ENCODE measurements around the gene EPHA2. TPM values are rescaled to one million over a fixed set of nuclear protein-coding genes. Genes with fewer than 3 reads are reported as not detected.

EPHA2 gene
- total RNA-seq, 4 donors from 2014 or later: 30.0 to 66.9 (median 35.9) TPM

GRCh38 chr1:16184557-16185303, 28.9 kb upstream of the EPHA2 start:
- WGBS, 2 donors: 88 to 94% methylated on average over 9 to 10 of the region's 10 CpGs
- H3K36me3 ChIP-seq: no peaks in the 10 kb centered on the region
- H3K27me3 ChIP-seq: no peaks in the 10 kb centered on the region
- peaks cover 3 to 70% (median 34%) of the 10 kb centered on the region in 4 donors for H3K4me1 ChIP-seq
- no peaks in the 10 kb centered on the region for H3K9me3 ChIP-seq
- H3K4me3 ChIP-seq: no peak overlapping the region
- no peak for DNase-seq (ENCODE audit: low spot score in 2 of 2)
- H3K27ac ChIP-seq: peak overlapping the region in 2 of 4 donors; percentile 96 to 97
- TF ChIP-seq POLR2A (IDR thresholded peaks at IDR 0.05) (no peak), EP300 (IDR thresholded peaks at IDR 0.05) (no peak), CTCF (IDR thresholded peaks at IDR 0.05) (no peak)

GRCh38 chr1:16183765-16184556, 28.1 kb upstream of the EPHA2 start:
- no peaks in the 10 kb centered on the region for H3K36me3 ChIP-seq
- no peaks in the 10 kb centered on the region for H3K27me3 ChIP-seq
- H3K4me1 ChIP-seq: peaks cover 3 to 62% (median 32%) of the 10 kb centered on the region in 4 donors
- no peak for DNase-seq (ENCODE audit: low spot score in 2 of 2)
- no peaks in the 10 kb centered on the region for H3K9me3 ChIP-seq
- peak overlapping the region in 3 of 4 donors; percentile 14 to 97 (median 96) for H3K27ac ChIP-seq
- TF ChIP-seq EP300 (IDR thresholded peaks at IDR 0.05) (no peak), POLR2A (IDR thresholded peaks at IDR 0.05) (no peak), CTCF (IDR thresholded peaks at IDR 0.05) (no peak)
- H3K4me3 ChIP-seq: no peak overlapping the region
- 84% methylated on average over 19 of the region's 19 CpGs for WGBS, 2 donors

DNA sequence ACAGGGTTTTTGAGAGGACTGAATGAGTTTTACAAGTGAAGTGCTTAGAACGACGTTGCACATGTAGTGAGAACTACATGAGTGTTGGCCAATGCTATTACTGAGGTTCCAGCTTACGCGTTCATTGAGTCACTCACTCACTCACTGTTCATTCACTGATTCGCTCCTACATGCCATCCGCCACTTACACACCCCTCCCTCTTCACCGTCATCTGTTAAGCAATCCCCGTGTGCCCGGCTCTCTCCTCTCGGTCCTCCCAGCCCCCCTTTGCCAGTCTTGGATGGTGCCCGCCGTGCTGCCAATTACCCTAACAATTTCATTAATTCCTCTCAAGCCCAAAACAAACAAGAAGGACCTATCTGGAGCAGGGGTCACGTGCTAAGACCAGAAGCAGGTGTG, 27.3 kb upstream of the EPHA2 start:
- Histone ChIP-seq H3K4me1 (peaks cover 3 to 59% (median 31%) of the 10 kb centered on the region in 4 donors), H3K27me3 (no peaks in the 10 kb centered on the region), H3K4me3 (no peak overlapping the region), H3K27ac (peak overlapping the region in 3 of 4 donors; percentile 14 to 97 (median 96)), H3K9me3 (no peaks in the 10 kb centered on the region), H3K36me3 (no peaks in the 10 kb centered on the region)
- DNase-seq (ENCODE audit: low spot score in 2 of 2): peak in 1 of 2 donors; percentile 71
- WGBS, 2 donors: 74 to 79% methylated on average over 13 of the region's 13 CpGs
- TF ChIP-seq POLR2A (IDR thresholded peaks at IDR 0.05) (no peak), EP300 (IDR thresholded peaks at IDR 0.05) (peak in 1 of 2 donors; percentile 73)

- H3K9me3 ChIP-seq: no peaks in the 10 kb centered on the region
- WGBS, 2 donors: 28 to 40% methylated on average over 16 of the region's 18 CpGs
- DNase-seq (ENCODE audit: low spot score in 2 of 2): peak; percentile 84
- no peak overlapping the region for H3K4me3 ChIP-seq
- H3K27me3 ChIP-seq: no peaks in the 10 kb centered on the region
- peak overlapping the region; percentile 85 to 97 (median 94) for H3K27ac ChIP-seq
- peak in 1 of 2 donors; percentile 35 for TF ChIP-seq POLR2A (IDR thresholded peaks at IDR 0.05)
- no peak for TF ChIP-seq CTCF (IDR thresholded peaks at IDR 0.05)
- TF ChIP-seq EP300 (IDR thresholded peaks at IDR 0.05): peak; percentile 76 to 88
- H3K36me3 ChIP-seq: no peaks in the 10 kb centered on the region
- peaks cover 3 to 58% (median 31%) of the 10 kb centered on the region in 4 donors for H3K4me1 ChIP-seq
Measured at GRCh38 chr1:16181887-16182719, 26.2 kb upstream of the EPHA2 start.

GRCh38 chr1:16180291-16180824, 24.5 kb upstream of the EPHA2 start:
- Histone ChIP-seq H3K27me3 (no peaks in the 10 kb centered on the region), H3K27ac (peak overlapping the region in 2 of 4 donors; percentile 96 to 97), H3K4me1 (peaks cover 3 to 76% (median 49%) of the 10 kb centered on the region in 4 donors), H3K9me3 (no peaks in the 10 kb centered on the region), H3K36me3 (no peaks in the 10 kb centered on the region), H3K4me3 (no peak overlapping the region)
- no peak for TF ChIP-seq CTCF (IDR thresholded peaks at IDR 0.05)
- TF ChIP-seq EP300 (IDR thresholded peaks at IDR 0.05): no peak
- no peak for TF ChIP-seq POLR2A (IDR thresholded peaks at IDR 0.05)
- WGBS, 2 donors: 78 to 79% methylated on average over 13 of the region's 13 CpGs
- no peak for DNase-seq (ENCODE audit: low spot score in 2 of 2)

Measured in tibial nerve (tissue), 4 donors.